GM12878 (cell line): ENCODE measurements around the gene SLCO3A1. TPM values are rescaled to one million over a fixed set of nuclear protein-coding genes. Genes with fewer than 3 reads are reported as not detected.

Experiments
- ATAC-seq: fragments of 200-7000 bp; cut with Tn5 transposase; 3 replicates; pipeline ENCODE4 v1.9.1; 2020; ENCODE audit warnings: mild to moderate bottlenecking, moderate library complexity
- BruUV-seq: library from RNA; stranded (reverse); fragments of 400-500 nt; replicated peaks from 2 replicates; lab custom pipeline; 2021; lab: Mats Ljungman, UMichigan
- CTCF ChIA-PET: fragments of 300-600 bp; sonication (Branson Sonifier 250); formaldehyde crosslinking; extraction: SDS; loops from one replicate; lab custom pipeline; 2021; ENCODE audit warnings: inconsistent platforms; lab: Yijun Ruan, JAX
- POLR2A ChIA-PET: fragments of 350-600 bp; formaldehyde crosslinking; extraction: SDS; loops from one replicate; lab custom pipeline; 2021; ENCODE audit warnings: inconsistent platforms; lab: Charles Lee
- RAD21 ChIA-PET: fragments of 300-600 bp; sonication (Branson Sonifier 250); formaldehyde crosslinking; loops from one replicate; lab custom pipeline; 2023; ENCODE audit warnings: antibody characterized with exemption; ENCODE audit not compliant: unreplicated experiment; lab: Charles Lee
- SMC1A ChIA-PET: fragments of 300-600 bp; sonication (Branson Sonifier 250); formaldehyde crosslinking; loops from one replicate; lab custom pipeline; 2023; ENCODE audit not compliant: unreplicated experiment, uncharacterized antibody; lab: Charles Lee
- DNase-seq: peaks from one replicate; pipeline ENCODE4 v3.0.0-alpha.2; 2011; ENCODE audit warnings: low read depth, low spot score
- FAIRE-seq: peaks from 3 replicates; lab custom pipeline; 2011; peaks lifted over from hg19 to GRCh38; lab: Jason Lieb, UNC
- H2AFZ ChIP-seq: 2 replicates; pipeline ENCODE4 v1.6.0; 2011; ENCODE audit warnings: low read depth, low read length, control low read depth; ENCODE audit not compliant: control insufficient read depth
- H3K27ac ChIP-seq: 2 replicates; pipeline ENCODE4 v1.5.1; 2011; ENCODE audit warnings: control low read depth; ENCODE audit not compliant: control insufficient read depth, insufficient read depth
- H3K27me3 ChIP-seq, 2 experiments: replicated peaks in 1 of 2; 2 replicates each; pipeline versions ENCODE4 v1.6.0 to v1.6.1; 2011; ENCODE audit warnings: low read length in 1 of 2; ENCODE audit not compliant: control insufficient read depth in 2 of 2, insufficient read depth in 2 of 2
- H3K36me3 ChIP-seq, 2 experiments: 2 replicates each; pipeline ENCODE4 v1.5.1; 2011; ENCODE audit warnings: low read length in 1 of 2; ENCODE audit not compliant: control insufficient read depth in 2 of 2, insufficient read depth in 2 of 2
- H3K4me1 ChIP-seq: 2 replicates; pipeline ENCODE4 v1.6.1; 2011; ENCODE audit warnings: mild to moderate bottlenecking, low read length, moderate library complexity, mixed read lengths; ENCODE audit not compliant: control insufficient read depth, insufficient read depth
- H3K4me2 ChIP-seq: 2 replicates; pipeline ENCODE4 v1.6.0; 2011; ENCODE audit warnings: control low read depth; ENCODE audit not compliant: control insufficient read depth, insufficient read depth
- H3K4me3 ChIP-seq: fragments of 200-600 bp; sonication (generic); 2 replicates; pipeline ENCODE4 v1.5.1; 2016
- H3K79me2 ChIP-seq: 2 replicates; pipeline ENCODE4 v1.6.0; 2011; ENCODE audit warnings: low read length; ENCODE audit not compliant: control insufficient read depth, insufficient read depth
- H3K9ac ChIP-seq: 2 replicates; pipeline ENCODE4 v1.8.0; 2011; ENCODE audit warnings: low read length, control low read depth, mixed read lengths; ENCODE audit not compliant: control insufficient read depth, insufficient read depth
- H3K9me3 ChIP-seq: replicated peaks from 3 replicates; pipeline ENCODE4 v1.5.1; 2011; ENCODE audit warnings: mild to moderate bottlenecking, low read length; ENCODE audit not compliant: control insufficient read depth, insufficient read depth
- H4K20me1 ChIP-seq: 2 replicates; pipeline ENCODE4 v1.6.0; 2011; ENCODE audit not compliant: control insufficient read depth, insufficient read depth
- CHD4 ChIP-seq: fragments of 200-600 bp; sonication (generic); IDR thresholded peaks from 2 replicates; pipeline ENCODE4 v1.6.1; 2016; ENCODE audit warnings: mild to moderate bottlenecking
- FOXM1 ChIP-seq: IDR thresholded peaks from 2 replicates; pipeline ENCODE4 v1.6.1; 2012; ENCODE audit warnings: low read depth, mild to moderate bottlenecking, inconsistent platforms, low read length, moderate library complexity
- GABPA ChIP-seq: IDR thresholded peaks from 2 replicates; pipeline ENCODE4 v1.6.1; 2014; ENCODE audit warnings: antibody characterized with exemption, low read depth, mild to moderate bottlenecking, inconsistent platforms
- JUND ChIP-seq: IDR thresholded peaks from 2 replicates; pipeline ENCODE4 v1.6.1; 2012; ENCODE audit warnings: low read depth, mild to moderate bottlenecking, low read length, improper control_type of control experiment, moderate library complexity
- MYB ChIP-seq: fragments of 150-350 bp; IDR thresholded peaks from 2 replicates; pipeline ENCODE4 v1.6.1; 2014; ENCODE audit warnings: mild to moderate bottlenecking, low read depth, low read length, borderline replicate concordance
- NFIC ChIP-seq: IDR thresholded peaks from 2 replicates; pipeline ENCODE4 v1.6.1; 2012; ENCODE audit warnings: low read depth, mild to moderate bottlenecking, inconsistent platforms, low read length, moderate library complexity
- SIN3A ChIP-seq: IDR thresholded peaks from 2 replicates; pipeline ENCODE4 v1.6.1; 2012; ENCODE audit warnings: low read depth, low read length, improper control_type of control experiment
- SMAD1 ChIP-seq: fragments of 450-650 bp; IDR thresholded peaks from 2 replicates; pipeline ENCODE4 v1.6.1; 2018; ENCODE audit warnings: mild to moderate bottlenecking, low read depth; ENCODE audit not compliant: partially characterized antibody
- SP1 ChIP-seq: IDR thresholded peaks from one replicate; pipeline ENCODE4 v1.6.1; 2011; ENCODE audit warnings: low read depth, low read length
- TBL1XR1 ChIP-seq: IDR thresholded peaks from 2 replicates; pipeline ENCODE4 v1.6.1; 2012; ENCODE audit warnings: low read depth, low read length, improper control_type of control experiment
- ZNF622 ChIP-seq: fragments of 450-650 bp; IDR thresholded peaks from 2 replicates; pipeline ENCODE4 v1.6.1; 2017; ENCODE audit warnings: mild to moderate bottlenecking, inconsistent platforms
- ZSCAN29 ChIP-seq: fragments of 450-650 bp; IDR thresholded peaks from 2 replicates; pipeline ENCODE4 v1.6.1; 2017; ENCODE audit warnings: mild to moderate bottlenecking, moderate library complexity
- WGBS: methylation state at CpG from one replicate; pipeline ENCODE4 v1.1.6; 2016; ENCODE audit warnings: low lambda C conversion rate; ENCODE audit not compliant: insufficient replicate concordance, insufficient coverage; ENCODE audit errors: missing lambda C conversion rate; 5-methylcytosine and 5-hydroxymethylcytosine counted together
- in situ Hi-C: fragments of 300-500 bp; cut with MboI; formaldehyde crosslinking; loops from 9 replicates; pipeline ENCODE4 v1.14.3; 2018; ENCODE audit warnings: mixed read lengths
- intact Hi-C: fragments of 100-400 bp; cut with micrococcal nuclease; formaldehyde crosslinking; loops from one replicate; pipeline ENCODE4 v1.14.2; 2022; ENCODE audit not compliant: unreplicated experiment
- polyA plus RNA-seq, 11 experiments: library from polyadenylated mRNA; depleted of rRNA in 4 of 11; unstranded in 6 of 11; stranded (reverse) in 5 of 11; fragments of >200 nt; fragmentation: Nextera tagmentation in 4 of 11; fragmentation: Illumina TruSeq in 1 of 11; extraction: Ambion mirVana in 4 of 11; extraction: Trizol in 1 of 11; gene quantifications; 1 replicate in 1 of 11; 2 replicates in 10 of 11; pipeline versions ENCODE4 v1.2.1 to v1.2.3, GENCODE V29; 2011 to 2016; ENCODE audit warnings: inconsistent platforms in 2 of 11, missing spikeins in 2 of 11, low read depth in 1 of 11
- total RNA-seq, 4 experiments: library from RNA; depleted of rRNA in 3 of 4; stranded (reverse); fragments of >200 nt in 3 of 4; fragmentation: Illumina TruSeq in 1 of 4; extraction: Trizol in 1 of 4; gene quantifications; 2 replicates each; pipeline versions ENCODE4 v1.2.1 to v1.2.3, GENCODE V29; 2013 to 2021
- TF ChIP-seq, protein P1 (sequence below): IDR thresholded peaks from 2 replicates; pipeline ENCODE4 v1.6.1; 2012; ENCODE audit warnings: low read depth, low read length, improper control_type of control experiment

Gene SLCO3A1
- total and polyA plus RNA-seq, 10 of the 15 experiments (the other 5 are each of a cell fraction or from before 2014, with no cell fraction given) = 0.05 to 5.9 (median 0.31) TPM

DNA sequence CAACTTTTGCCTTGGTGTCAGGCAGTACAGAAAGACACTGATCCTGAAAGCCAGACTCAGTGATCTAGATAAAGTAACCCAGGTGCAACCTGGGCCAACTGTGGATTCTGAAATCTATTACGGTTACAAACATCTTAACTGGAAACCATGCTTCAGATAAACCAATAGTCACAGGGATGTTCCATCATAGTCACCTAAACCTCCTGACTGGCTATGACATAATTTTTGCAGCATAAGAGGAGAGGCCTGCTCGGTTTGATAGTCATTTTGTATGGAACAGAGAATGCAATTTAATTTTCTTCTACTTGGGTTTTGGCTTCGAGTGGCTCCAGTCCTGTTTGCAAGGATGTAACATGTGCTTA lies 3.7 kb downstream of the SLCO3A1 start:
- no peaks in the 10 kb centered on the region for H3K36me3 ChIP-seq
- WGBS = 14% methylated on average over 3 of the region's 3 CpGs
- CTCF ChIA-PET = no interaction called here
- SMC1A ChIA-PET = no interaction called here
- H3K27me3 ChIP-seq = peaks cover 0 to 13% of the 10 kb centered on the region in 2 experiments; a peak in 2 of 4 replicates
- H3K9ac ChIP-seq = no peak overlapping the region
- H3K4me1 ChIP-seq = peaks cover 10% of the 10 kb centered on the region
- H3K27ac ChIP-seq = no peak overlapping the region
- FAIRE-seq (no peak), DNase-seq (no peak), ATAC-seq (no peak)
- no peak overlapping the region for H3K4me3 ChIP-seq
- no TSS peak for BruUV-seq
- H3K9me3 ChIP-seq = no peaks in the 10 kb centered on the region; the same call in 2 of the 3 replicates
- H3K4me2 ChIP-seq = no peak overlapping the region
- in situ Hi-C loops = no loop called here
- no peak overlapping the region for H2AFZ ChIP-seq
- intact Hi-C loops = loop anchor here (2.0 to 5.0 kb wide), 3 partner anchors 85 to 555 kb away; no protein-coding TSS in a partner anchor
- H3K79me2 ChIP-seq = no peaks in the 10 kb centered on the region
- TF ChIP-seq SIN3A (no peak), JUND (no peak), MYB (no peak), GABPA (no peak), SMAD1 (no peak), SP1 (no peak), NFIC (no peak), TBL1XR1 (no peak), ZSCAN29 (no peak), FOXM1 (no peak), ZNF622 (no peak), CHD4 (no peak)
- TF ChIP-seq, protein P1, sequence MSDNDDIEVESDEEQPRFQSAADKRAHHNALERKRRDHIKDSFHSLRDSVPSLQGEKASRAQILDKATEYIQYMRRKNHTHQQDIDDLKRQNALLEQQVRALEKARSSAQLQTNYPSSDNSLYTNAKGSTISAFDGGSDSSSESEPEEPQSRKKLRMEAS = no peak
- RAD21 ChIA-PET = no interaction called here
- POLR2A ChIA-PET = no interaction called here
- H4K20me1 ChIP-seq = no peaks in the 10 kb centered on the region
